Spleen (tissue), 11 donors: ENCODE results near the gene RFXANK. TPM values are rescaled to one million over a fixed set of nuclear protein-coding genes. Genes with fewer than 3 reads are reported as not detected.

Source experiments
- DNase-seq: peaks from one replicate; pipeline ENCODE4 v3.0.0-alpha.2; 2020
- H3K27ac ChIP-seq, 8 donors: fragments of 200-600 bp; sonication (generic) in 7 of 8; 1 replicate in 4 of 8; 2 replicates in 4 of 8; pipeline versions ENCODE4 v1.5.0 to v1.8.0; 2016 to 2021; ENCODE audit warnings: inconsistent platforms in 4 of 8, mild to moderate bottlenecking in 4 of 8, moderate library complexity in 1 of 8
- H3K27me3 ChIP-seq, 7 donors: fragments of 200-600 bp; sonication (generic) in 6 of 7; replicated peaks in 1 of 7; 1 replicate in 4 of 7; 2 replicates in 3 of 7; pipeline versions ENCODE4 v1.5.0 to v1.8.0; 2016 to 2021; ENCODE audit warnings: inconsistent platforms in 3 of 7, mild to moderate bottlenecking in 1 of 7
- H3K36me3 ChIP-seq, 6 donors: fragments of 200-600 bp; sonication (generic) in 5 of 6; 1 replicate in 4 of 6; 2 replicates in 2 of 6; pipeline versions ENCODE4 v1.5.0 to v1.8.0; 2016 to 2021; ENCODE audit warnings: inconsistent platforms in 2 of 6
- H3K4me1 ChIP-seq, 6 donors: fragments of 200-600 bp; sonication (generic) in 5 of 6; 1 replicate in 3 of 6; 2 replicates in 3 of 6; pipeline versions ENCODE4 v1.5.0 to v1.8.0; 2016 to 2021; ENCODE audit warnings: inconsistent platforms in 3 of 6
- H3K4me3 ChIP-seq, 8 donors: fragments of 200-600 bp; sonication (generic) in 7 of 8; 1 replicate in 4 of 8; 2 replicates in 4 of 8; pipeline versions ENCODE4 v1.5.0 to v1.8.0; 2016 to 2021; ENCODE audit warnings: inconsistent platforms in 4 of 8, mild to moderate bottlenecking in 4 of 8, moderate library complexity in 2 of 8
- H3K9me3 ChIP-seq, 8 donors: fragments of 200-600 bp; sonication (generic) in 7 of 8; 1 replicate in 4 of 8; 2 replicates in 4 of 8; pipeline versions ENCODE4 v1.5.0 to v1.8.0; 2016 to 2021; ENCODE audit warnings: inconsistent platforms in 4 of 8
- CTCF ChIP-seq, 11 experiments: fragments of 200-600 bp in 7 of 11; fragments of 450-650 bp in 4 of 11; sonication (generic) in 4 of 11; IDR thresholded peaks in 8 of 11; conservative IDR thresholded peaks in 3 of 11; 1 replicate in 7 of 11; 2 replicates in 4 of 11; pipeline versions ENCODE4 v1.4.0 to v1.8.0; 2016 to 2021; ENCODE audit warnings: antibody characterized with exemption in 11 of 11, inconsistent platforms in 4 of 11, mild to moderate bottlenecking in 1 of 11
- POLR2A ChIP-seq, 3 donors: fragments of 450-650 bp; IDR thresholded peaks; one replicate each; pipeline ENCODE4 v1.5.1; 2017; ENCODE audit warnings: antibody characterized with exemption in 3 of 3, mild to moderate bottlenecking in 1 of 3
- POLR2AphosphoS5 ChIP-seq, 3 donors: sonication (generic); formaldehyde crosslinking; IDR thresholded peaks; one replicate each; pipeline ENCODE4 v1.5.1; 2017; ENCODE audit warnings: antibody characterized with exemption in 3 of 3
- WGBS, 5 donors: extraction: QIAGEN DNeasy Blood & Tissue Kit in 3 of 5; methylation state at CpG; one replicate each; pipeline versions ENCODE4 v1.1.5 to v1.1.7; 2013 to 2018; 5-methylcytosine and 5-hydroxymethylcytosine counted together
- intact Hi-C: fragments of 100-400 bp; cut with DNase I; formaldehyde crosslinking; loops from one replicate; pipeline ENCODE4 v1.15.0; 2023; ENCODE audit warnings: low total_unique reads
- polyA plus RNA-seq, 3 donors: library from polyadenylated mRNA; stranded (reverse); fragments of 200-250 nt; gene quantifications; one replicate each; pipeline ENCODE4 v1.2.1, GENCODE V29; 2013
- total RNA-seq, 7 donors: library from RNA; depleted of rRNA in 3 of 7; stranded (reverse); fragments of >200 nt in 3 of 7; fragmentation: NEBNext Ultra II Directional in 4 of 7; extraction: Animal tissue kit (Norgen Biotek cat#: 25700) in 4 of 7; gene quantifications; one replicate each; pipeline versions ENCODE4 v1.1.0 to v1.2.1, GENCODE V29; 2016 to 2021
- donor health status: healthy with polysubstance abuse.
- donor health status: DM: no; HTN: no; CAD: no; lungs with moderate emphysema.
- donor health status: DM: no; HTN: no; CAD: no.
- donor health status: Bipolar disorder and iron deficiency.
- donor health status: healthy.
- donor health status: DM: no; HTN: no; CAD: no.
- donor health status: DM: yes; HTN: yes; CAD: no.

The RFXANK gene
- total and polyA plus RNA-seq, 10 donors = 47.4 to 139 (median 75.7) TPM

- H3K36me3 ChIP-seq = peaks cover 0 to 63% (median 27%) of the 10 kb centered on the region in 6 donors
- WGBS, 5 donors = 65 to 75% (median 68%) methylated on average over 10 to 11 of the region's 11 CpGs
- no peaks in the 10 kb centered on the region for H3K27me3 ChIP-seq
- DNase-seq = no peak
- no peak overlapping the region for H3K27ac ChIP-seq
- H3K4me3 ChIP-seq = no peak overlapping the region
- intact Hi-C loops = no loop called here
- peaks cover 0 to 7% (median 2%) of the 10 kb centered on the region in 8 donors for H3K9me3 ChIP-seq
- peaks cover 0 to 15% (median 7%) of the 10 kb centered on the region in 6 donors for H3K4me1 ChIP-seq
- TF ChIP-seq CTCF (IDR thresholded peaks at IDR 0.05 in 8 of 11, conservative IDR thresholded peaks at IDR 0.05 in 3 of 11) (no peak), POLR2AphosphoS5 (IDR thresholded peaks at IDR 0.05) (peak in 2 of 3 donors; percentile 11 to 22)
Measured at GRCh38 chr19:19151418-19151817, 40.6 kb upstream of the RFXANK start.

GRCh38 chr19:19152668-19153384, 39.2 kb upstream of the RFXANK start:
- TF ChIP-seq CTCF (IDR thresholded peaks at IDR 0.05 in 8 of 11, conservative IDR thresholded peaks at IDR 0.05 in 3 of 11) (no peak), POLR2A (IDR thresholded peaks at IDR 0.05) (no peak), POLR2AphosphoS5 (IDR thresholded peaks at IDR 0.05) (peak in 1 of 3 donors; percentile 12)
- H3K4me1 ChIP-seq = peaks cover 0 to 20% (median 7%) of the 10 kb centered on the region in 6 donors
- no peak for DNase-seq
- intact Hi-C loops = no loop called here
- H3K27ac ChIP-seq = no peak overlapping the region
- H3K9me3 ChIP-seq = peaks cover 0 to 7% (median 2%) of the 10 kb centered on the region in 8 donors
- WGBS, 5 donors = 78 to 88% (median 83%) methylated on average over 7 to 13 of the region's 13 CpGs
- H3K36me3 ChIP-seq = peaks cover 0 to 58% (median 18%) of the 10 kb centered on the region in 6 donors
- H3K4me3 ChIP-seq = no peak overlapping the region
- no peaks in the 10 kb centered on the region for H3K27me3 ChIP-seq

- Histone ChIP-seq H3K36me3 (peaks cover 0 to 38% (median 3%) of the 10 kb centered on the region in 6 donors), H3K4me1 (peaks cover 0 to 37% (median 10%) of the 10 kb centered on the region in 6 donors), H3K9me3 (peaks cover 0 to 7% (median 2%) of the 10 kb centered on the region in 8 donors), H3K27ac (peak overlapping the region in 1 of 8 donors; percentile 11), H3K27me3 (no peaks in the 10 kb centered on the region), H3K4me3 (no peak overlapping the region)
- WGBS, 5 donors = 86 to 94% (median 90%) methylated on average over 5 to 6 of the region's 6 CpGs
- TF ChIP-seq CTCF (IDR thresholded peaks at IDR 0.05 in 8 of 11, conservative IDR thresholded peaks at IDR 0.05 in 3 of 11) (no peak), POLR2AphosphoS5 (IDR thresholded peaks at IDR 0.05) (no peak), POLR2A (IDR thresholded peaks at IDR 0.05) (no peak)
- DNase-seq = no peak
- intact Hi-C loops = no loop called here
Measured at GRCh38 chr19:19154768-19155494, 37.1 kb upstream of the RFXANK start.
